ENCODE results near the gene TOGARAM2.

Gene TOGARAM2

GRCh38 chr2:28958689-28959088 is 22.4 kb upstream of the TOGARAM2 start:
- peak; percentile 46; the same call in 1 of the 2 replicates for TF ChIP-seq CTCF (IDR thresholded peaks at IDR 0.05; ENCODE audit: borderline replicate concordance, insufficient read depth, low read depth, low read length)
- H3K4me3 ChIP-seq (ENCODE audit: low read depth, low read length) = no peak overlapping the region

- no peak for TF ChIP-seq CTCF (IDR thresholded peaks at IDR 0.05; ENCODE audit: borderline replicate concordance, insufficient read depth, low read depth, low read length)
- H3K4me3 ChIP-seq (ENCODE audit: low read depth, low read length) = no peak overlapping the region
Measured at GRCh38 chr2:28960401-28960800, 20.7 kb upstream of the TOGARAM2 start.

- no peak for TF ChIP-seq CTCF (IDR thresholded peaks at IDR 0.05; ENCODE audit: borderline replicate concordance, insufficient read depth, low read depth, low read length)
- H3K4me3 ChIP-seq (ENCODE audit: low read depth, low read length) = no peak overlapping the region
Measured at GRCh38 chr2:28962505-28962904, 18.6 kb upstream of the TOGARAM2 start.

GRCh38 chr2:28970464-28971160 is 10.5 kb upstream of the TOGARAM2 start:
- H3K4me3 ChIP-seq (ENCODE audit: low read depth, low read length) = no peak overlapping the region
- TF ChIP-seq CTCF (IDR thresholded peaks at IDR 0.05; ENCODE audit: borderline replicate concordance, insufficient read depth, low read depth, low read length) = no peak

- no peak overlapping the region for H3K4me3 ChIP-seq (ENCODE audit: low read depth, low read length)
- no peak for TF ChIP-seq CTCF (IDR thresholded peaks at IDR 0.05; ENCODE audit: borderline replicate concordance, insufficient read depth, low read depth, low read length)
Measured at GRCh38 chr2:28972778-28973335, 8.2 kb upstream of the TOGARAM2 start.

- TF ChIP-seq CTCF (IDR thresholded peaks at IDR 0.05; ENCODE audit: borderline replicate concordance, insufficient read depth, low read depth, low read length) = no peak
- H3K4me3 ChIP-seq (ENCODE audit: low read depth, low read length) = no peak overlapping the region
Measured at GRCh38 chr2:28974252-28974651, 6.8 kb upstream of the TOGARAM2 start.

- TF ChIP-seq CTCF (IDR thresholded peaks at IDR 0.05; ENCODE audit: borderline replicate concordance, insufficient read depth, low read depth, low read length) = no peak
- H3K4me3 ChIP-seq (ENCODE audit: low read depth, low read length) = no peak overlapping the region
Measured at GRCh38 chr2:28975671-28976070, 5.4 kb upstream of the TOGARAM2 start.

All from GM12875 (cell line).